SHP77 treated with DMSO at 0.1 percent for 48 hours (cell line): ENCODE results near the gene KCTD5.
"Not testable (repeated sequence)": the region's sequence is repeated elsewhere in the genome, so short reads cannot be mapped to it uniquely, and the experiment has no call there.

Experiments
- DNase-seq: peaks from one replicate; lab custom pipeline; 2025; lab: John Stamatoyannopoulos, UW

KCTD5 gene

DNA sequence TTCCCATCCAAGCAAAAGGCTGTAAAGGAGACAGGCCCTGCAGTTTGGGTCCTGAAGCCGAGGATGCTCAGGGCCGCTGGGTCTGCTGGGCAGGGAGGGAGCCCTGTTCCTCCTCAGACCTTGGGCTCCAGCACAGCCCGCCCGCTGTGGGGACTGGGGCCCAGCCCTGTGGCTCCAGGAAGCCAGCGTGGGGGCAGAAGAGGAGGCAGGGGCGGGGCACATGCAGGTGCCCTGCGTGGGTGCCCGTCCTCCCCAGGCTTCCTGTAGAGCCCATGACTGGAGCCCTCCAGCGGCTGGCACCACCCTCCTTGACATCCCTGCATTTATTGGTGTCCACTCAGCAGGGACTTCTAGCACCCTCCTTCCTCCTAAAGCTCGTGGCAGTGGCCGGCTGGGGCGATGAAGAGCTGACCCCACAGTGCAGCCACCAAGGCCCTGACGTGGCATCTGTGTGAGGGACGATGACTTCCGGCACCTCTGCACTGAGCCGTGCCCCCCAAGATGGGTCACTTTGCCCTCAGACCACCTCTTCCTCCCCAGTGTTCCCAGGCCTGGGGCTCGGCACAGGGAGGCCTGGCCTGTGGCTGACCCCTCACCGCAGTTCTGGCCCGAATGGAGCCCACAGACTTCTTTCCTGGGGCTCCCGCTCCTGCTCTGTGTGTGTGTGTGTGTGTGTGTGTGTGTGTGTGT, 27.8 kb downstream of the KCTD5 start:
- no peak for DNase-seq

DNA sequence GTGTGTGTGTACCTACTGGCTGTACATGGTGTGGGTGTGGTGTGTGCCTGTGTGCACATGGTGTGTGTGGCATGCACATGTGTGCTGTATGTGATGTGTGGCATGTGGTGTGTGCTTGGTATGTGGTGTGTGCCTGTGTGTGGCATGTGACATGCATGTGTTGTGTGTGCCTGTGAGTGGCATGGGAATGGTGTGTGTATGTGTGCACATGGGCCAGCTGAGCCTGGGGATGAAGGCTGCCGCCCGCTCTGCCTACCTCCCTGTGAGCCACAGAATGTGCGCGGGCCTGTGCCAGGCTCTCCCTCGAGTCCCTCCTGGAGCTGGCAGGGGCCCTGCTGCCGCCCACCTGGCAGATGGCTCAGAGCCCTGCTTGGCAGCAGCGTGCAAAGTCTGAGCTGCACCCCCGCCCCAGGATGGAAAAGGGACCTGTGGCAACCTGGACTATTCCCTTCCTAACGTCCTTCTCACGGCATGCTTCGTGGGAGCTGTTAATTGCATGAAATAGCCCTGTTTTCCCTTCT, 28.4 kb downstream of the KCTD5 start:
- no peak for DNase-seq

DNA sequence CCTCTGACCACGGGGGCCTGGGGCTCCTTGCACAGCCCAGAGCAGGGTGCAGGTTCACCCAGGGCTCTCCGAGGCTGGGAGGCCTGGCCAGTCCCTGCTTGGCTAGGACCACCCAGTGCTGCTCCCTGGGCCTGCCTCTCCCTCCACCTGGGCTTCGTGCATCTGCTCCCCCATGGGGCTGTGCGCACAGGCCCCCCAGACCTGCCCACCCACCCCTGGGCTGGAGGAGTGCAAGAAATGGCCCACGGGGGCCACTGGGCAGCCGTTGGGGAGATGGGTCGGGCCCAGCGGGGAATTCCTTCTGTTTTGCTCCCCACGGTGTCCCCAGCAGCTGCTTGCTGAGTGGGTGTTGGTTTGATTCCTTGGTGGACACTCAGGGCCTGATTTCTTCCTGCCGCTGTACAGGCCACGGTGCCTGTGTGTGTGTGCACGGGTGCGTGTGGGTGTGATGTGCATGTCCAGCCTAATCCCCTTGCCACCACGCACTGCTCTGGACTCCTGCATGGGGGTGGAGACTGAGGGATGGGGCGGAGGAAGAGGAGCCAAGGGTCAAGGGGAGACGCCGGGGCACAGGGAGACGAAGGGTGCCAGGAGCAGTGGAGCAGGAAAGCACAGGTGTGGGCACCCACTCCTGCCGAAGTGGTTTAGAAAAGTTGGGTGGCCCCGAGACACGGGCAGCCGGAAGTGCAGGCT, 29.2 kb downstream of the KCTD5 start:
- DNase-seq = no peak

DNA sequence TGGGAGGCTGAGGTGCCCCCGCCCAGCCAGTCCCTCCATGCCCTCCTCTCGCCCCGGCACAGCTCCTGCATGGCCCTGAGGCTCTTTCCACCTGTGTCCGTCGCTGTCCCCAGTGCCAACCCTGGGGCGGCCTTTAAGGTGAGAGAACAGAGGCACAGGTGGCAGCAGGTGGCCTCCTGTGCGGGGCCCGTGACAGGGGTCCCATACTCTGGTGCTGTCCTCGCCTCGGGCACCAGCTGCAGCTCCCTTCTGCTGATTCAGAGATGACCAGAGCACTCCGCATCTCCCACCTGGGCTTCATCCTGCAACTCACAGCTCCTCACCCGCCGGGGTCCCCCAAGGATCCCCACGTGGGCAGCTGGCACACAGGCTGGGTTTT, 29.7 kb downstream of the KCTD5 start:
- no peak for DNase-seq

DNA sequence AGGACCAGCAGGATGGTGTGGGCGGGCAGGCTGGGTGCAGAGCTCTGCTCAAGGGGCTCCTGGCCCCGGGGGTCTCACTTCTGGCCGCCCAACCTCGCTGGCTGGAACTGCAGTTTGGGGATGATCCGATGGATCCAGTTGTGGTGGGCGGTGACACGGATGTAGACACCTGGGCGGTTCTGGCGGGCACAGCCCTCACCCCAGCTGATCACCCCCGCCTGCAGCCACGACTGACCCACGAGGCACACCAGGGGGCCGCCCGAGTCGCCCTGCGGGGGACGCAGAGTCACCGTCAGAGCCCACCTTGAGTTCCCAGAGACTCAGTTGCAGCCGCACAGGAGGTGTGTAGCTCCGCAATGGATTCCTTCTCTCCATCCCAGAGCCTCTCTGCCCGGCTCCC, 30.2 kb downstream of the KCTD5 start:
- DNase-seq = no peak

DNA sequence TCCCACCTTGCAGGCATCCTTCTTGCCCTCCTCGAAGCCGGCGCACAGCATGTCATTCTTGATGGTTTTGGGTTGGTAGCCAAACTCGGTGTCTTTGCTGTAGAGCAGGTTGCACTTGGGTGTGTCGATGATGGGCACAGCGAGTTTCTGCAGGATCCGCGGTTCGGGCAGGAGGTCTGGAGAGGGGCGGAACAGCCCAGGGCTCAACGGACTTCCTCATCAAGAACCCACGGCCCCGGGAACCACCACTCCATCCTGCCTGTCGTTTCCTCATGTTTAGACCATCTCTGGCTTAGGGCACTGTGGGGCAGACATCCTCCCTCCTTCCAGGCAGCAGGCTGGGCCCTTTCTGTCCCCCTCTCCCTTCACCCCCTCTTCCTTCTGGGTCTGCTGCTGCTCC, 31.2 kb downstream of the KCTD5 start:
- DNase-seq = no peak

DNA sequence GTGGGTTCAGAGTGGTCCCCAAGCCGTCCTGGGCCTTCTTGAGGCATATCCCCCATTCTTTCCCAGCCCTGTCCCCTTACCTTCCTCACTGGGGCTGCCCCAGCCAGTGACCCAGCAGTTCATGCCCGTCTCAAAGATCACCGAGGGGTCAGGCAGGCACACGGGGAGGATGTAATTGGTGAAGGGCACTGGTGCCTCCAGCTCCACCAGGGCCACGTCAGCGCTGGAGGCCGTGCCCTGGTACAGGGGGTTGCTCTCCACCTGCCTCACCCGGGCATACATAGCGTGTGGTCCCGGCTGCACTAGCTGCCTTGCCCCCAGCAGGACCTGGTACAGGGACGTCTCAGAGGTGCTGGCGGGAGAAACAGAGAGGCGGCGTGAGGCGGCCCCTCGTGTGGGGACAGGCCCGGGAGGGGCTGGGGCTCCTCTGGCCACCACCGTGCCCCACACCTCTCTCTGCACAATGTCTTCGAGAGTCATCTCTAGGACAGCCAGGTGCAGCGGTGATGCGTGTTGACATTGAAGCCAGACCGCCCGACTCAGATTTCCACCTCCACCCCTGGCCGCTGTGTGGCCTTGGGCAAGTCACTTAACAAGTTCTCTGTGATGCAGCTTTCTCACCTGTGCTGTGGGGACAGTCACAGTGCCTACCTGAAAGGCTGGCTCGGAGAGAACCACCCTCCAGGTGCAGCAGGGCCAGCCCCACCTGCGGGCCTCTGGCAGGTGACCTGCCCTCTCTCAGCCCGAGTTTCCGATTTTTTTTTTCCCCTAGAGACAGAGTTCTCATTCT, 31.9 kb downstream of the KCTD5 start:
- DNase-seq = no peak

DNA sequence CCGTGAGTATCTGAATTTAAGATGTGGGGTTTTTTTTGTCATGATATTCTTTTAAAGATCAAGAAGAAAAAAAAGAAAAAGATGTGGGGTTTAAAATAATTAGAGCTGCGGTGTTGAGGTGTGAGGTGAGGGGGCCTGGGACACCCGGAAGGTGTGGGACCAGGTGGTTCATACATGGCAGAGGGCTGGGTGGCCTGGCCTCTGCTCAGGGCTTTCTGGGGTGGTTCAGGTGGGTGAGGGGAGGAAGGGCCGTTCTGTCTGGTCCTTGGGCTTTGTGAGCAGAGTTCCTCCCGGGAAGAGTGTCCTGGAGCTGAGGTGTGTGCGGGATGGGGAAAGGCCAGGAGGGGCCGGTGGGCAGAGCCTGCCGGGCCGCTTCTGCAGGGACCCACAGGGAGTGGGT, 32.7 kb downstream of the KCTD5 start:
- no peak for DNase-seq

DNA sequence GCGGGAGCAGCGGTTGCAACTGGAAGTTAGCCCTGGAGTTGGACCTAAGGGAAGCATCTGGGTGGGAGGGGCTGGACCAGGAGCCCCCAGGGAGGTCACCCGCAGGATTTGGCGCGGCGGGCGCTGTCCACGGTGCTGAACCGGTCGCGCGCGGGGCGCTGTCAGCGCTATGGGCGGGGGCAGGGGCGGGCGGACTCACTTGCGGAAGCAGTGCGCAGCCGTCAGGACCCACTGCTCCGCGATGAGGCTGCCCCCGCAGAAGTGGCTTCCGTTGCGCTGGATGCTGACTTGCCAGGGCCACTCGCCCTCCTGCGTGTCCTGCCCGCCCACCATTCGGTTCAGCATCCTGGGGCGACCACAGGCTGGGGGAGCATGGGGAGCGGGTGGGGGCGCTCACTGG, 33.2 kb downstream of the KCTD5 start:
- DNase-seq = no peak

DNA sequence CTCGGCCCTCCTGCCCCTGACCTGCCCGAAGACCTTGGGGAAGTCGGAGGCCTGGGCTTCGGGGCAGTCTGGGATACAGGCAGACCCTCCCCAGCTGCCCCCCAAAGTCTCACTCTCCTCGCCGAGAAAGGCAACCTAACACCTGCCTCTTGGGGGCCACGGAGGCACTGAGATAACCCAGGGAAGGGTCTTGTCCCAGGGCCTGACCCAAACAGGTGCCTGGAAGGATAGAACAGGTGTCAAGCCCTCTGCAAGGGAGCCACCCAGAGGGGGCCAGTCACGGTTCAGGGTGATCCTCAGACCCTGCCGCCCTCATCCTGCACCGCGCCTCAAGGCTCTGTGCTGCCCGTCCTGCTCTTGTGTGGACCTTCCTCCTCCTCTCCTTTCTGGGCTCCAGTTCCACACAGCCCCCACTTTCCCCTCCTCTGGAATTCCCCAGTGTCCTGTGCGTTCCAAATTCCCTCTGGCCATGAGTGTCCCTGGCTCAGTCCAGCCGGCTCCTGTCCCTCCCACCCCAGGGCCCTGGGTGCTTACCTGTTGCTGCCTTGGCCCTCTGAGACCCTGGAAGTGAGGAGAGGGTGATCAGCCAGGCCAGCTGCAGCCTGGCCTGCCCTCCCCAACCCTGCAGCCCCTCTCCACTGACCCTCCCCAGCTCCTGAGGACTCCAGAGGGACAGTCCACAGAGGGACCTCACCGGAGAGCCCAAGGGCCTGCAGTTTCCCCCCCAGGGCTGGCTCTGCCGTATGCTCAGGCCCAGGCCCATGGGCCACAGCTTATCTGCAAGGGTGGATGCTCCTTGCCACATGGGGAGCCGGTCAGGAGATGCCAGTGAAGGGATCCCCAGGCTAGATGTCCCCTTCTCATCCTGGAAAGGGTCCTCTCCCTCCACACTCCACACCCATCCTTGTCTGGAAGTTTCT, 33.9 kb downstream of the KCTD5 start:
- no peak for DNase-seq

DNA sequence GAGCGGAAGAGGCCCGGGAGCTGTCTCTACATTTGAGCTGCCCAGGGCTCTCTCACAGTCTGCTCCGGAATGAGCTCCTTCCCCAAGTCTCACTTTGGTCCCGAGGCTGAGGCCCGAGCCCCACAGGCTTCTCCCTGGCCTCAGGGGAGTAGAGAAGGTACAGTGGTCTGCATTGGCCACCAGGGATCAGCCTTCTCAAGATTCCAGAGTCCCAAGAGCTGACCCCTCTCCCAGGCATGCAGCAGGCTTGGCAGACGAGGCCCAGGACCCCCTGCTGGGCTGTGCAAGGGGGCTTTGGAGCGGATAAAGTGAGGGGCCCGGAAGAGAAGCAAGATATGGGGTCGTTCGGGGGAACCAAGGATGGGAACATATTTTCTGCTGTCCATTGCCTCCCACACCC, 34.6 kb downstream of the KCTD5 start:
- DNase-seq = no peak

DNA sequence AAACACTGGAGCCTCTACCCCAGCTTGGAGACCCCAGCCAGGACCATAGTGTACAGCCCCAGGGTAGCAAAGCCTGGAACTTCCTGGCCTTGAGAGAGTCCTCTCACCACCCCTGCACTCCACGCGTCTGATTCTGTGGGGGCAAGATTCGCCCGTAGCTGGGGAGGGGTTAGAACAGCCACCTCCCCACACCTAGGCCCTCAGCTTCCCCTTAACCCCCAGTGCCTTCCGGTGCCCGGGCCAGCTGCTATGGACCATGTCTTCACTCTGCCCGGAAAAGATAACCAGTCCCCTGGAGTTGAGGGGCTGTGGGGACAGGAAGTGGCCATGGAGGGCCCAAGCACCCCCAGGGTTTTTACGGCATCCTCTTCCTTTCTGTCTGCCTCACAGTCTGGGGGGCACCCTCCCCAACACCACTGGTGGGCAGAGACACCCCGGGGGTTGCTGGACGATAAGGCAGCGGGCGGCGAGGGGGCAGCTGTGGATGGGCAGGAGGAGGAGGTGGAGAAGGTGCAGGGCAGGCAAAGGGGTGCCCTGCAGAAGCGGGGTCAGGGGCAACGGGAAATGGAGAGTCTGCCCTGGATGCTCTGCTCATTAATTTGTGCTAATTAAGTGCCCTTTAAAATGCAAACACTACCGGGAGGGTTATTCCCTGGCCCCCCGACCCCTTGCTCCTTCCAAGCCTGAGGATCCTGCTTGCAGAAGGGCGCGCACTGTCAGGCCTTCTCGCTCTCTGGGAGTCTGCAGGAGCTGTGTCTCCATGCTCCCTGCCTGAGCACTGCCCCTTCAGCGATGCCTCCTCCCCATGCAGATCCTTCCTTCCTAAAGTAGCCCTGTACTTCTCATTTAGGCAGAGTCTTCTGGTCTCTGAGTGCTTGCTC, 35.3 kb downstream of the KCTD5 start:
- DNase-seq = no peak

DNA sequence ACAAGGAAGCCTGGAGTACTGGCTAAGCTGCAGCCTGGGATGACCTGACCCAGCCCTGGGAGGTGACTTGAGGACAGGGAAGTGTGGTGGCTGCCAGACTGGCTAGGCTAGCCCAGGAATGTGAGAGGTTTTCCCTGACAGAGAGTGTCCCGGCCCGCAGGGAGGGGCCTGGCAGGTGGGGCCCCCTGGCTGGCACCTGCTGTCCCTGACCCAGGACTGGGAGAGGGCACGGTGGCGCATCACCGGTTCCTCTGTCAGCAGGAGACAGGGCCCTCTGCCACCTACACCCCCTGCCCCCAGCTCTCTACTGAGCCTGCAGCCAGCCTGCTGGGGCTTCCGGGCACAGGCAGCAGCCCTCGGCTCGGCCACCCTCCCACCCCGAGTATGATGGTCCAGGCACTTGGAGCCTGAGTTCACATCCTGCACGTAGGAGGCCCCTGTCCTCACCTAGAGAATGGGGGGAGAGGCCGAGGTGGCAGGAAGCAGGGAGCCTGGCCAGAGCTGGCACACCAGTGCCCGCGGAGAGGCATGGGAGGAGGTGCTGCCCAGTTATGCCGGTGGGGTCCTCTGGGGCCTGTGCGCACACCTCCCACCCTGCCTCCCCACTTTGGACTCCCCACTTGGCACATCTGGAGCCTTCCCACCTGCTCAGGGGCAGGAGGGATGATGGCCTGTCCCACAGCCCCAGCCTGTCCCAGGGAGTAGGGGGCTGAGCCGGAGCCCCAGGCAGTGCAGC, 37.2 kb downstream of the KCTD5 start:
- DNase-seq = no peak

DNA sequence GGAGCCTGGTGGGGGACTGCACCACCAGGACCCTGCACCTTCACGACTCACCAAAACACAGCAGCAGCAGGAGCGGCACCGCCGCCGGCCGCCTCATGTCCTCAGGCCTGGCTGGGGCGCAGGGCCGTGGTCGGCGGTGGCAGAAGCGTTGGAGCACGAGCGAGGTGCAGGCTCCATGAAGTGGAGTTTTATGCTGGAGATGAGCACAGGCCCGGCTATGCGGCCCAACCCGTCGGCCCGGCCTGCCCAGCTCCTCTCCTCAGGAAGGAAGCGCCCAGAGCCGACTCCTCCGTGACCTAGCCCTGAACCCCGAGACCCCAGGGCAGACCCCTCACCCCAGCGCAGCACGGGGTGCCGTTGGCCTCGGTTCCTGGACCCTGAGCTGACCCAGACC, 37.7 kb downstream of the KCTD5 start, which contains the start of gene PRSS27:
Gene PRSS27, minus strand, starts transcription at position 161 of the 394 bp plus-strand sequence. Its CDS starts 64 bp downstream, at position 97.
- DNase-seq = no peak

DNA sequence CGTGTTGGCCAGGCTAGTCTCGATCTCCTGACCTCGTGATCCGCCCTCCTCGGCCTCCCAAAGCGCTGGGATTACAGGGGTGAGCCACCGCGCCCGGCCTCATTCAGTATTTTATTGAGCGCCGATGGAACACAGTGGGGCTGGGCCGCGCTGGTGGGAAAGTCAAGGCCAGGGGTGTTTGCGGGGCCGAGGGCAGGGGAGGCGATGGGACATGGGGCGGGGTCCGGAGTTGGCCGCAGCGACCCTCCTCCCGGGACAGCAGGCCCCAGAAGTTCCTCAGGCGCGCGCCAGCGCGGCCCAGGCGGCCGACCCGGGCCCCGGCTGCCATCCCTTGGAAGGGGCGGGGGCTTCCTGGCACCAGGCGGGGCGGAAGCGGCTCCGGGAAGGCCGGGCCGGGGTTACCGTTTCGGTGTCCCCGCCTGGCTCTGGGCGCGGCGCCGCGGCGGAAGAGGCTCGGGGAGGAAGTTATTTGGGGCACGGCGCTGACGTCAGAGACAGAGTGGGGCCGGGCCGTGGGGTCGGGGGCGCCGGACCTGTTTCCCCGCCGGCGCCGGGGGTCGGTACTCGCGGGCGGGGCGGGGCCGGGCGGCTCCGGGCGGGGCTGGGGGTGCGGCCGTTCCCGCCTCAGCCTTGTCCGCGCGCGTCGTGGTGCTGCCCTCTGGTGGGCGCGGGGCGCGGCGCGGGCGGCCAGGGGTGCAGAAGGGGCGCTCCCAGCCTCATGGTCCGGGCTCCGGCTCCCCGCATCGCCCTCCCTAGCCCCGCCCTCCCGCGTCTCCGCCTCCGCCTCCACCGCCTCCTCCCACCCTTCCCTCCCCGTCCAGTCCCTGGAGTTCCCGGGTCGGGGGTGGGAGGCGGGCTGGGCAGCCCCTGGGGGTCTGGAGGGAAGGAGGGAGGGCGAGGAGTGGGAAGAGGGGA, 38.7 kb downstream of the KCTD5 start:
- peak; percentile 68 for DNase-seq

DNA sequence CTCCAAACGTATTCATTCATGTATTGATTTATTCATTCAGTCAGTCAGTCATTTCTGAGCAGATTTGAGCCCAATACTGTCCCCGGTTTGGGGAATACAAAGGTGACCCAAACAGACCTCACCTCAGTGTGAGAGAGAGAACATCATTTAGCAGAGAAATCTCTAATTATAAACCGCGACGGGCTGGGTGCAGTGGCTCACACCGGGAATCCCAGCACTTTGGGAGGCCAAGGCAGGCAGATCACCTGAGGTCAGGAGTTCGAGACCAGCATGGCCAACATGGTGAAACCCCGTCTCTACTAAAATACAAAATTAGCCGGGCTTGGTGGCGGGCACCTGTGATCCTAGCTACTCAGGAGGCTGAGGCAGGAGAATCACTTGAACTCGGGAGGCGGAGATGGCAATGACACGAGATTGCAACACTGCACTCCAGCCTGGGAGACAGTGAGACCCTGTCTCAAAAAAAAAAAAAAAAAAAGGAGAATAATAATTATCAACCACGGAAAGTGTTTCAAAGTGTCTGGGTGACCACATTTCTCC, 39.4 kb downstream of the KCTD5 start:
- DNase-seq = not testable (repeated sequence)

DNA sequence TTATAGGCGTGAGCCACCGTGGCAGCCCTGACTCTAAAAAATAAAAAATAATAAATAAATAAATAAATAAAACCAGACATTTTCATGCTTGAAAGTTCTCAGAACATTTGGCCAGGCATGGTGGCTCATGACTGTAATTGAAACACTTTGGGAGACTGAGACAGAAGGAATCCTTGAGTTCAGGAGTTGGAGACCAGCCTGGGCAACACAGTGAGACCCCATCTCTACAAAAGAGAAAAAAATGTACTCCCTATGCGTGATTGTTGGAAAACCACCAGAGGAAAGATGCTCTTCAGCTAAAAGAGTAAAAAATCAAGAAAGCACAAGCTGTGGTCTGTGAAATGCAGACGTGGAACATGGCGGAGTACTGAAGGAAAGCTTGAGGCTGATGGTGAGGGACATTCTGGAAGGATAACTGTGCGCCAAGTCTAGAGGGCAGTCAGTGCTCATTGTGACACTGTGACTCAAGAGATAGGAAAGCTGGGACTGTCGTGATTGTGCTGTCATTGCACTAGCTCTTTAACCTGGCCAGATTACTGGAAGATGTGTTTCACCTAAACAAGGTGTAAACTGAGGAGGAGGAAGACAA, 41.9 kb downstream of the KCTD5 start:
- no peak for DNase-seq

DNA sequence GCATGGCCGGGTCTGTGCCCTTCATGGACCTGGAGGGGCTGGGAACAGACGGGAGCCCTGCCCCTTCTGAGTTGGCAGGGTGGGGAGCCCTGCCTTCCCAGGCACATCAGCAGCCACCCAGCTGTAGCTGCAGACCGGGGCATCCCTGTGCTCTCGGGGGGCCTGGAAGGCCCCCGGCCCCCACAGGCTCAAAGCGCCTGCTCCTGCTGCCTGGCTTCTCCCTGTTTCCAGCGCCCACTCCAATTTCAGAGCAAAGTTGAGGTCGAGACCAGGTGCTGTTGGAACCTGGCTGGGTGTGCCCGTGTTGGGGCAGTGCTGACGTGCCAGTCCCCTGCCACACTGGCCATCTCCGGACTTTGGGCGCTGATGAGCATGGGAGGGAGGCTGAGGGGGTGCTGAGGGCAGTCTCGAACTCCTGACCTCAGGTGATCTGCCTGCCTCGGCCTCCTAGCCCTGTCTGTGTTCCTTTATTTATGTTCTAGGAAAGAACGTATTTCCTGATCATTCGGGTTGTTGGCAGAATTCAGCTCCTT, 42.6 kb downstream of the KCTD5 start:
- DNase-seq = no peak
